Adrenal gland (tissue), 12 donors: Measurements from ENCODE around the gene TBXAS1. TPM values are rescaled to one million over a fixed set of nuclear protein-coding genes. Genes with fewer than 3 reads are reported as not detected.

Source experiments
- DNase-seq, 7 donors: peaks; one replicate each; pipeline ENCODE4 v3.0.0-alpha.2; 2019 to 2020
- H3K27ac ChIP-seq, 5 donors: fragments of 200-600 bp; sonication (generic) in 4 of 5; 1 replicate in 3 of 5; 2 replicates in 2 of 5; pipeline versions ENCODE4 v1.5.1 to v1.8.0; 2016 to 2020; ENCODE audit warnings: mild to moderate bottlenecking in 1 of 5
- H3K27me3 ChIP-seq: fragments of 200-600 bp; 2 replicates; pipeline ENCODE4 v1.8.0; 2021
- H3K36me3 ChIP-seq, 2 donors: fragments of 200-600 bp; replicated peaks in 1 of 2; 1 replicate in 1 of 2; 2 replicates in 1 of 2; pipeline versions ENCODE4 v1.5.1 to v1.8.0; 2018 to 2022
- H3K4me1 ChIP-seq, 2 donors: fragments of 200-600 bp; replicated peaks in 1 of 2; 1 replicate in 1 of 2; 2 replicates in 1 of 2; pipeline versions ENCODE4 v1.5.1 to v1.8.0; 2018 to 2021
- H3K4me3 ChIP-seq, 4 donors: fragments of 200-600 bp; sonication (generic) in 3 of 4; one replicate each; pipeline ENCODE4 v1.5.1; 2016 to 2018
- H3K9me3 ChIP-seq, 3 donors: fragments of 200-600 bp; sonication (generic) in 1 of 3; replicated peaks in 1 of 3; 1 replicate in 2 of 3; 2 replicates in 1 of 3; pipeline versions ENCODE4 v1.5.1 to v1.8.0; 2016 to 2021
- POLR2A ChIP-seq, 2 donors: fragments of 450-650 bp; IDR thresholded peaks; one replicate each; pipeline ENCODE4 v1.6.1; 2017; ENCODE audit warnings: antibody characterized with exemption in 2 of 2, mild to moderate bottlenecking in 2 of 2, moderate library complexity in 1 of 2
- WGBS, 4 donors: extraction: QIAGEN DNeasy Blood & Tissue Kit in 2 of 4; methylation state at CpG; one replicate each; pipeline versions ENCODE4 v1.1.5 to v1.1.7; 2013 to 2017; 5-methylcytosine and 5-hydroxymethylcytosine counted together
- intact Hi-C, 2 donors: fragments of 100-400 bp; cut with DNase I; formaldehyde crosslinking; loops; one replicate each; pipeline versions ENCODE4 v1.14.1 to v1.15.0; 2022 to 2023
- polyA plus RNA-seq, 3 donors: library from polyadenylated mRNA; stranded (reverse); fragments of 200-250 nt in 2 of 3; fragments of 350-450 nt in 1 of 3; fragmentation: Illumina TruSeq in 1 of 3; extraction: RNeasy Lipid Tissue Mini Kit (QIAGEN cat#74804) in 1 of 3; gene quantifications; one replicate each; pipeline ENCODE4 v1.2.3, GENCODE V29; 2013 to 2014
- total RNA-seq, 9 donors: library from RNA; depleted of rRNA in 4 of 9; stranded (reverse); fragments of >200 nt in 4 of 9; fragments of 120-200 nt in 1 of 9; fragmentation: NEBNext Ultra II Directional in 1 of 9; extraction: Animal tissue kit (Norgen Biotek cat#: 25700) in 1 of 9; gene quantifications; one replicate each; pipeline versions ENCODE4 v1.1.0 to v1.2.4, GENCODE V29; 2013 to 2023
- TF ChIP-seq, protein P1 (sequence below), 6 experiments: fragments of 450-650 bp in 4 of 6; fragments of 200-600 bp in 2 of 6; sonication (generic) in 1 of 6; IDR thresholded peaks; 1 replicate in 5 of 6; 2 replicates in 1 of 6; pipeline versions ENCODE4 v1.5.1 to v1.8.0; 2016 to 2021; ENCODE audit warnings: antibody characterized with exemption in 6 of 6, mild to moderate bottlenecking in 2 of 6, moderate library complexity in 1 of 6
- donor health status: healthy with polysubstance abuse.
- donor health status: Bipolar disorder and iron deficiency.
- donor health status: DM: yes; HTN: yes; CAD: no.
- donor health status: DM: no; HTN: no; CAD: no.
- donor health status: DM: no; HTN: no; CAD: no.
- donor health status: DM: yes; HTN: yes; CAD: no.

TBXAS1 gene
- total and polyA plus RNA-seq, 12 donors = 9.0 to 87.0 (median 27.3) TPM

- Histone ChIP-seq H3K27me3 (no peaks in the 10 kb centered on the region), H3K4me3 (no peak overlapping the region), H3K4me1 (no peaks in the 10 kb centered on the region), H3K36me3 (no peaks in the 10 kb centered on the region), H3K9me3 (peaks cover 0 to 4% (median 0%) of the 10 kb centered on the region in 3 donors), H3K27ac (peak overlapping the region in 1 of 5 donors; percentile 60)
- TF ChIP-seq POLR2A (IDR thresholded peaks at IDR 0.05) = no peak
- TF ChIP-seq, protein P1, sequence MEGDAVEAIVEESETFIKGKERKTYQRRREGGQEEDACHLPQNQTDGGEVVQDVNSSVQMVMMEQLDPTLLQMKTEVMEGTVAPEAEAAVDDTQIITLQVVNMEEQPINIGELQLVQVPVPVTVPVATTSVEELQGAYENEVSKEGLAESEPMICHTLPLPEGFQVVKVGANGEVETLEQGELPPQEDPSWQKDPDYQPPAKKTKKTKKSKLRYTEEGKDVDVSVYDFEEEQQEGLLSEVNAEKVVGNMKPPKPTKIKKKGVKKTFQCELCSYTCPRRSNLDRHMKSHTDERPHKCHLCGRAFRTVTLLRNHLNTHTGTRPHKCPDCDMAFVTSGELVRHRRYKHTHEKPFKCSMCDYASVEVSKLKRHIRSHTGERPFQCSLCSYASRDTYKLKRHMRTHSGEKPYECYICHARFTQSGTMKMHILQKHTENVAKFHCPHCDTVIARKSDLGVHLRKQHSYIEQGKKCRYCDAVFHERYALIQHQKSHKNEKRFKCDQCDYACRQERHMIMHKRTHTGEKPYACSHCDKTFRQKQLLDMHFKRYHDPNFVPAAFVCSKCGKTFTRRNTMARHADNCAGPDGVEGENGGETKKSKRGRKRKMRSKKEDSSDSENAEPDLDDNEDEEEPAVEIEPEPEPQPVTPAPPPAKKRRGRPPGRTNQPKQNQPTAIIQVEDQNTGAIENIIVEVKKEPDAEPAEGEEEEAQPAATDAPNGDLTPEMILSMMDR (IDR thresholded peaks at IDR 0.05) = no peak
- intact Hi-C loops = no loop called here
- DNase-seq = peak in 6 of 7 donors; percentile 29 to 68 (median 55)
- WGBS, 4 donors = 46 to 67% (median 54%) methylated on average over 4 of the region's 4 CpGs
These were observed 31.2 kb downstream of the TBXAS1 start for GRCh38 chr7:139860090-139860775.

DNA sequence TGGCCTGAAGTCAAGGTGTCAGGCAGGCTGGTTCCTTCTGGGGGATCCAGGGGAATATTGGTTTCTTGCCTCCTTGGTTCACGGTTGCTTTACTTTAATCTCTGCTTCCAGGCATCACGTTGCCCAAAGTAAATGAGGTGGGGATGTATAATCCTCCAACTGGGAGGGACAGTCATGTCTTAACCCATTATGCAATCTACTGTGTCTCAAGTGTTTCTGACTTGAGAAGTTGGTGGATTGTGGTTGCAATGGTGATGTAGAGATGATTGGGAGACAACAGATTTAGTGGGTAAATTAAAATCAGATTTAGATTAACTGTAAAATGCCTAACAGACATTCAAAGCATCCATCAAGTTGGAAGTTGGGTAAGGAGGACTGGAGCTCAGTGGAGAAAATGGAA lies 32.7 kb downstream of the TBXAS1 start:
- intact Hi-C loops = no loop called here
- no peak for TF ChIP-seq POLR2A (IDR thresholded peaks at IDR 0.05)
- TF ChIP-seq, protein P1 (IDR thresholded peaks at IDR 0.05) = no peak
- Histone ChIP-seq H3K4me3 (no peak overlapping the region), H3K36me3 (no peaks in the 10 kb centered on the region), H3K27ac (peak overlapping the region in 1 of 5 donors; percentile 40), H3K4me1 (no peaks in the 10 kb centered on the region), H3K27me3 (no peaks in the 10 kb centered on the region), H3K9me3 (peaks cover 0 to 4% (median 0%) of the 10 kb centered on the region in 3 donors)
- no peak for DNase-seq
- WGBS, 4 donors = 39 to 64% (median 49%) methylated on average over 2 of the region's 2 CpGs

DNA sequence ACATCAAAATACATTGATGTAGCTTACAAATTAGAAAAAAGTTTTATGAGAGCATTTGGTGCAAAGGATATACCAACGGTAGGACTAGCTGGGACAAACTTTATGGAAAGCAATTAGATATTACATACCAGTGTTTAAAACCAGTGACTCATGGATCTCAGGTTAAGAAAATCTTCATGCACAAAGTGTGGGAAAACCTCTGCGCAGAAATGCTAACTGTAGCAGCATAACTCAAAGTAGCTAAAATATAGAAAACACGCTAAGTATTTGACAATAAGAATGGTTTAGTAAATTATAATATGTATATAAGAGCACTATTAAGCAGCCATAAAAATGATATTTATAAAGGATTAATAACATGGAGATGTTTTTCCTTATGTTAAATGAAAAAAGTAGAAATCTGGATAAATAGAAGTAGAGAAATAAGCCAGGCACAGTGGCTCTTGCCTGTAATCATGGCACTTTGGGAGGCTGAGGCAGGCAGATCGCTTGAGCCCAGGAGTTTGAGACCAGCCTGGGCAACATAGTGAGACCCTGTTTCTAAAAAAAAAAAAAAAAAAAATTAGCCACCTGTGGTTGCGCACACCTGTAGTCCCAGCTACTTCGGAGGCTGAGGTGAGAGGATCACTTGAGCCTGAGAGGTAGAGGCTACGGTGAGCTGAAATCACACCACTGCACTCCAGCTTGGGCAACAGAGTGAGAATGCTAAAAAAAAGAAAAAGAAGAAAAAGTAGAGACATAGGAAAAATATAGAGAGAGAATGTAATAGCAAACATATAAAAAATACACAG lies 37.2 kb downstream of the TBXAS1 start:
- TF ChIP-seq, protein P1 (IDR thresholded peaks at IDR 0.05) = no peak
- TF ChIP-seq POLR2A (IDR thresholded peaks at IDR 0.05) = no peak
- intact Hi-C loops = no loop called here
- Histone ChIP-seq H3K9me3 (peaks cover 0 to 4% (median 0%) of the 10 kb centered on the region in 3 donors), H3K4me1 (no peaks in the 10 kb centered on the region), H3K4me3 (no peak overlapping the region), H3K27ac (no peak overlapping the region), H3K36me3 (no peaks in the 10 kb centered on the region), H3K27me3 (peaks cover 5% of the 10 kb centered on the region)
- no peak for DNase-seq
- 82 to 94% (median 87%) methylated on average over 7 of the region's 7 CpGs for WGBS, 4 donors

DNA sequence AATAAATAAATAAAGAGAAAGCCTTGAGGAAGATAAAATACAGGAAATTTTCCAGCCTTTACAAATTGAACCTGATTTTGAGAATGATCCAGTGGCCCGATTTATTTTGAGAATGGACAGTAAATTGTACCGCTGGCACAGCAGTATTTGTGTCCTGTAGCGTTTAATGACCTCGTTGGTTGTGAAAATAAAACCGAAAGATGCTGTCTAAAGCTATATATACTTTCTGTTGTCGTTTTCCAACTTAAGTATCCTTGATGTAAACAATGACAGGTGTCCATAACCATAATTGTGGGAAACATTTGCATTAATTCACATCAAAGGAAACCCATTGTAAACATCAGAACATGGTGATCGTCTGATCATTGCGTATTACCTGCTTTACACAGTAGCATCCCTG lies 38.8 kb downstream of the TBXAS1 start:
- TF ChIP-seq, protein P1 (IDR thresholded peaks at IDR 0.05) = no peak
- no peak for TF ChIP-seq POLR2A (IDR thresholded peaks at IDR 0.05)
- H3K4me1 ChIP-seq = no peaks in the 10 kb centered on the region
- no peak overlapping the region for H3K4me3 ChIP-seq
- H3K36me3 ChIP-seq = no peaks in the 10 kb centered on the region
- intact Hi-C loops = no loop called here
- peaks cover 5% of the 10 kb centered on the region for H3K27me3 ChIP-seq
- WGBS, 4 donors = 72 to 86% (median 83%) methylated on average over 8 of the region's 8 CpGs
- peaks cover 0 to 4% (median 0%) of the 10 kb centered on the region in 3 donors for H3K9me3 ChIP-seq
- no peak for DNase-seq
- H3K27ac ChIP-seq = no peak overlapping the region
